Activated B cell treated with CpG ODN at 0.5 μM for 24 hours (primary cell): ENCODE results near the gene DOC2B. TPM values are rescaled to one million over a fixed set of nuclear protein-coding genes. Genes with fewer than 3 reads are reported as not detected.

Experiments
- ATAC-seq: fragments of 200-7000 bp; cut with Tn5 transposase; one replicate; pipeline ENCODE4 v1.10.0; 2021; ENCODE audit warnings: low read depth, mild to moderate bottlenecking, moderate library complexity
- CTCF ChIA-PET: fragments of 350-600 bp; sonication (Branson Sonifier 250); formaldehyde crosslinking; loops from one replicate; lab custom pipeline; 2021; ENCODE audit warnings: antibody characterized with exemption; lab: Charles Lee
- POLR2A ChIA-PET: fragments of 350-600 bp; sonication (Branson Sonifier 250); formaldehyde crosslinking; loops from one replicate; lab custom pipeline; 2021; ENCODE audit warnings: antibody characterized with exemption; lab: Charles Lee
- DNase-seq: peaks from one replicate; pipeline ENCODE4 v3.0.0; 2022
- H3K27ac Mint-ChIP-seq: one replicate; pipeline ENCODE4 v1.8.0; 2020; ENCODE audit warnings: mixed read lengths
- H3K27me3 Mint-ChIP-seq: one replicate; pipeline ENCODE4 v1.8.0; 2021; ENCODE audit warnings: mixed read lengths
- H3K36me3 Mint-ChIP-seq: one replicate; pipeline ENCODE4 v1.8.0; 2021; ENCODE audit warnings: low read depth, mixed read lengths
- H3K4me1 Mint-ChIP-seq: one replicate; pipeline ENCODE4 v1.8.0; 2021; ENCODE audit warnings: mixed read lengths
- H3K4me3 Mint-ChIP-seq: one replicate; pipeline ENCODE4 v1.8.0; 2020; ENCODE audit warnings: mild to moderate bottlenecking, mixed read lengths
- H3K9me3 Mint-ChIP-seq: one replicate; pipeline ENCODE4 v1.8.0; 2020; ENCODE audit warnings: mixed read lengths
- CTCF ChIP-seq: fragments of 200-600 bp; IDR thresholded peaks from one replicate; pipeline ENCODE4 v1.8.0; 2022; ENCODE audit warnings: antibody characterized with exemption, mild to moderate bottlenecking
- intact Hi-C: fragments of 100-400 bp; cut with micrococcal nuclease; formaldehyde crosslinking; loops from one replicate; pipeline ENCODE4 v1.15.1; 2024
- total RNA-seq: library from RNA; stranded (reverse); gene quantifications from 2 replicates; pipeline ENCODE4 v1.2.3, GENCODE V29; 2022

The DOC2B gene
- total RNA-seq, 1 donor from 2014 or later: not detected

GRCh38 chr17:146983-147761, 34.3 kb downstream of the DOC2B start:
- CTCF ChIA-PET: no interaction called here
- Mint-ChIP-seq H3K27me3 (peaks cover 2% of the 10 kb centered on the region), H3K4me1 (peaks cover 4% of the 10 kb centered on the region), H3K9me3 (no peaks in the 10 kb centered on the region), H3K4me3 (no peak overlapping the region), H3K36me3 (no peaks in the 10 kb centered on the region), H3K27ac (no peak overlapping the region)
- no peak for ATAC-seq
- POLR2A ChIA-PET: no interaction called here
- intact Hi-C loops: no loop called here
- TF ChIP-seq CTCF: no peak
- peak; percentile 13 for DNase-seq

GRCh38 chr17:146546-146945, 34.9 kb downstream of the DOC2B start:
- Mint-ChIP-seq H3K4me1 (peaks cover 4% of the 10 kb centered on the region), H3K27ac (no peak overlapping the region), H3K4me3 (no peak overlapping the region), H3K27me3 (peaks cover 2% of the 10 kb centered on the region), H3K9me3 (no peaks in the 10 kb centered on the region), H3K36me3 (no peaks in the 10 kb centered on the region)
- CTCF ChIA-PET: no interaction called here
- intact Hi-C loops: no loop called here
- TF ChIP-seq CTCF: no peak
- ATAC-seq: no peak
- POLR2A ChIA-PET: no interaction called here
- DNase-seq: peak; percentile 4

DNA sequence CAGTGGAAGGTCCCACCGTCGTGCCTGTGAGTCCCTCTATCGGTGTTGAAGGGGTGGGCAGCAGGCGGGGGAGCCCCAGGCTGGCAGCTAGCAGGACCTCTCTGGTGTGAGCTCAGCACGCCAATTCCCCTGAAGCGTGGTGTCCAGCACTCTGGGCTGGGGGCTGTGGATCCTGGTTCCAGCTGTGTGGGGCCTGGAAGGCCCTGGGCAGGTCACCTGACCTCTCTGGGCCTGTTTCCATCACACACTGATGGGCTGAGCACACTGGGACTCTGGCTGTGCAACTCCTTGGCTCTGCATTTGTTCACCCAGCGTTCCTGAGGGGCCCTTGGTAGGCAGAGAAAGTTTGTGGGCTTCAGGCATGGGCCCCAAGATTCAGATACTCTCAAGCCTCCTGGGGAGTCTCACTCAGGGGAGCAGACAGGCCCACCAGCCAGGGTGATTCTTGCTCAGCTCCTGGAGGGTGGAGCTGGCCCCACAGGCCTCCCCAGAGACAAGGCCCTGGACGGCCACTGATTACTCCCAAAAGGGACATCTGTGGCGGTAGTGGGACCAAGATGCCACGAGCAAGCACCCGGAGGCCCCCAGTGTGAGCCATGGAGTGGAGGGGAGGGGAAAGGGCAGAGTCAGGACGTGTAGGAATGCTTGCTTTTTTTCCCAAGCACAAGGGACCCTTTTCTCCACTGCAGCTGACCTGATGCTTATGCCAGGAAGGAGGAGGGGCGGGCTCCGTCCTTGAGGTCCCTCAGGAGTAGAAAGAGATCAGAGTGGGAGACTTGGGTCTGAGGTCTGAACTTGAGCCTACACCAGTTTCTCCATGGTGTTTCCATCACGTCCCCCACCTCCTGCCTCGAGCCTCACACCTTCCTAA, 35.5 kb downstream of the DOC2B start:
- Mint-ChIP-seq H3K36me3 (no peaks in the 10 kb centered on the region), H3K27me3 (peaks cover 2% of the 10 kb centered on the region), H3K4me3 (no peak overlapping the region), H3K4me1 (peaks cover 4% of the 10 kb centered on the region), H3K9me3 (no peaks in the 10 kb centered on the region), H3K27ac (no peak overlapping the region)
- CTCF ChIA-PET: interaction anchor here (1.2 to 2.0 kb wide), 2 partner anchors 554 to 835 kb away, joined by 4 to 6 read pairs; no protein-coding TSS in a partner anchor
- TF ChIP-seq CTCF: no peak
- POLR2A ChIA-PET: interaction anchor here (0.6 kb wide), 1 partner anchor 594 kb away, joined by 3 read pairs; no protein-coding TSS in a partner anchor
- ATAC-seq: no peak
- DNase-seq: peak; percentile 10
- intact Hi-C loops: loop anchor here (2.0 kb wide), 1 partner anchor 835 kb away; no protein-coding TSS in a partner anchor

GRCh38 chr17:144936-145670, 36.3 kb downstream of the DOC2B start:
- peaks cover 4% of the 10 kb centered on the region for H3K4me1 Mint-ChIP-seq
- DNase-seq (peak; percentile 12), ATAC-seq (no peak)
- no peak for TF ChIP-seq CTCF
- H3K27me3 Mint-ChIP-seq: no peaks in the 10 kb centered on the region
- no peaks in the 10 kb centered on the region for H3K36me3 Mint-ChIP-seq
- CTCF ChIA-PET: interaction anchor here (0.7 to 2.0 kb wide), 3 partner anchors 242 to 836 kb away, joined by 3 to 6 read pairs (median 4); no protein-coding TSS in a partner anchor
- no peaks in the 10 kb centered on the region for H3K9me3 Mint-ChIP-seq
- POLR2A ChIA-PET: interaction anchor here (0.6 kb wide), 1 partner anchor 595 kb away, joined by 3 read pairs; no protein-coding TSS in a partner anchor
- intact Hi-C loops: loop anchor here (2.0 to 5.0 kb wide), 3 partner anchors 557 to 852 kb away; partner anchors contain the start of gene TIMM22
- H3K4me3 Mint-ChIP-seq: no peak overlapping the region
- H3K27ac Mint-ChIP-seq: no peak overlapping the region
